ENCODE measurements around the gene CTRL. TPM values are rescaled to one million over a fixed set of nuclear protein-coding genes. Genes with fewer than 3 reads are reported as not detected.
"Not testable (repeated sequence)": the region's sequence is repeated elsewhere in the genome, so short reads cannot be mapped to it uniquely, and the experiment has no call there.

Gene CTRL
- total and polyA plus RNA-seq, 11 donors, result 0.23 to 2.1 (median 0.74) TPM; not detected in 1

- no peak for ATAC-seq
- TF ChIP-seq CTCF (IDR thresholded peaks at IDR 0.05) (no peak), POLR2A (IDR thresholded peaks at IDR 0.05) (no peak)
- DNase-seq, result no peak
- no peaks in the 10 kb centered on the region for H3K36me3 ChIP-seq
- 63 to 77% (median 72%) methylated on average over 5 of the region's 5 CpGs for WGBS, 4 donors
- no peak overlapping the region for H3K27ac ChIP-seq
- intact Hi-C loops (cut with DNase I), result no loop called here
- no peaks in the 10 kb centered on the region for H3K4me1 ChIP-seq
- no peaks in the 10 kb centered on the region for H3K9me3 ChIP-seq
- no peaks in the 10 kb centered on the region for H3K27me3 ChIP-seq
- H3K4me3 ChIP-seq, result no peak overlapping the region
Measured at GRCh38 chr16:67977005-67977404, 45.3 kb upstream of the CTRL start.

GRCh38 chr16:67976205-67976604 is 44.5 kb upstream of the CTRL start:
- Histone ChIP-seq H3K27ac (no peak overlapping the region), H3K4me1 (no peaks in the 10 kb centered on the region), H3K36me3 (no peaks in the 10 kb centered on the region), H3K4me3 (no peak overlapping the region), H3K27me3 (no peaks in the 10 kb centered on the region), H3K9me3 (no peaks in the 10 kb centered on the region)
- intact Hi-C loops (cut with DNase I), result no loop called here
- ATAC-seq (no peak), DNase-seq (no peak)
- TF ChIP-seq POLR2A (IDR thresholded peaks at IDR 0.05) (no peak), CTCF (IDR thresholded peaks at IDR 0.05) (no peak)
- 93 to 96% (median 95%) methylated on average over 2 of the region's 2 CpGs for WGBS, 4 donors

- ATAC-seq, result no peak
- TF ChIP-seq CTCF (IDR thresholded peaks at IDR 0.05), result no peak
- TF ChIP-seq POLR2A (IDR thresholded peaks at IDR 0.05), result no peak
- Histone ChIP-seq H3K27ac (no peak overlapping the region), H3K27me3 (no peaks in the 10 kb centered on the region), H3K9me3 (no peaks in the 10 kb centered on the region), H3K4me1 (no peaks in the 10 kb centered on the region), H3K4me3 (no peak overlapping the region), H3K36me3 (no peaks in the 10 kb centered on the region)
- 77 to 86% (median 85%) methylated on average over 12 to 14 of the region's 14 CpGs for WGBS, 4 donors
- no peak for DNase-seq
- intact Hi-C loops (cut with DNase I), result no loop called here
Measured at GRCh38 chr16:67975321-67976105, 43.9 kb upstream of the CTRL start.

- ATAC-seq; intact Hi-C loops (cut with DNase I): not testable (repeated sequence)
- 87 to 94% (median 91%) methylated on average over 7 of the region's 7 CpGs for WGBS, 4 donors
Measured at GRCh38 chr16:67972285-67972684, 40.6 kb upstream of the CTRL start.

GRCh38 chr16:67971111-67971510 is 39.4 kb upstream of the CTRL start:
- intact Hi-C loops (cut with DNase I), result no loop called here
- no peak overlapping the region for H3K4me3 ChIP-seq
- no peak for TF ChIP-seq CTCF (IDR thresholded peaks at IDR 0.05)
- no peak for TF ChIP-seq POLR2A (IDR thresholded peaks at IDR 0.05)
- 91 to 95% (median 94%) methylated on average over 9 of the region's 9 CpGs for WGBS, 4 donors
- H3K4me1 ChIP-seq, result peaks cover 7 to 24% (median 17%) of the 10 kb centered on the region in 12 donors
- no peak for DNase-seq
- no peaks in the 10 kb centered on the region for H3K9me3 ChIP-seq
- ATAC-seq, result no peak
- H3K36me3 ChIP-seq, result peaks cover 0 to 4% (median 0%) of the 10 kb centered on the region in 9 donors
- H3K27ac ChIP-seq, result no peak overlapping the region
- H3K27me3 ChIP-seq, result no peaks in the 10 kb centered on the region

More at GRCh38 chr16:67972285-67972684, 40.6 kb upstream of the CTRL start:
- H3K36me3 ChIP-seq, DNase-seq, H3K27ac ChIP-seq, H3K27me3 ChIP-seq, H3K4me3 ChIP-seq, H3K9me3 ChIP-seq: not testable (repeated sequence)
- H3K4me1 ChIP-seq, result peaks cover 0 to 12% (median 5%) of the 10 kb centered on the region in 12 donors
